ENCODE results near the gene PLET1. TPM values are rescaled to one million over a fixed set of nuclear protein-coding genes. Genes with fewer than 3 reads are reported as not detected.
A peak's percentile ranks its signal among the peaks of the same experiment; 100 is the strongest.

PLET1 gene
- total RNA-seq, 2 donors from 2014 or later = not detected

- Histone ChIP-seq H3K27me3 (replicated peaks; ENCODE audit: insufficient read depth) (no peaks in the 10 kb centered on the region), H3K36me3 (no peaks in the 10 kb centered on the region), H3K9me3 (no peaks in the 10 kb centered on the region), H3K27ac (peak overlapping the region in 1 of 2 donors; percentile 16), H3K4me3 (no peak overlapping the region), H3K4me1 (replicated peaks) (no peaks in the 10 kb centered on the region)
- WGBS = 30% methylated on average over 2 of the region's 2 CpGs
- no peak for TF ChIP-seq POLR2AphosphoS5 (IDR thresholded peaks at IDR 0.05)
- DNase-seq (ENCODE audit: low spot score) = no peak
- intact Hi-C loops (cut with DNase I) = loop anchor here (5.0 to 10.0 kb wide), 6 partner anchors 161 to 821 kb away; partner anchors contain the start of gene NCAM1
Observed at GRCh38 chr11:112293614-112294013, 33.0 kb upstream of the PLET1 start.

- Histone ChIP-seq H3K27ac (peak overlapping the region in 1 of 2 donors; percentile 16), H3K9me3 (no peaks in the 10 kb centered on the region), H3K4me3 (no peak overlapping the region), H3K4me1 (replicated peaks) (no peaks in the 10 kb centered on the region), H3K27me3 (replicated peaks; ENCODE audit: insufficient read depth) (no peaks in the 10 kb centered on the region), H3K36me3 (no peaks in the 10 kb centered on the region)
- intact Hi-C loops (cut with DNase I) = loop anchor here (5.0 to 10.0 kb wide), 6 partner anchors 162 to 822 kb away; partner anchors contain the start of gene NCAM1
- TF ChIP-seq POLR2A (IDR thresholded peaks at IDR 0.05) = no peak
- no peak for TF ChIP-seq POLR2AphosphoS5 (IDR thresholded peaks at IDR 0.05)
- TF ChIP-seq CTCF (IDR thresholded peaks at IDR 0.05) = no peak
- DNase-seq (ENCODE audit: low spot score) = peak; percentile 43
Observed at GRCh38 chr11:112292785-112293407, 32.2 kb upstream of the PLET1 start.

DNA sequence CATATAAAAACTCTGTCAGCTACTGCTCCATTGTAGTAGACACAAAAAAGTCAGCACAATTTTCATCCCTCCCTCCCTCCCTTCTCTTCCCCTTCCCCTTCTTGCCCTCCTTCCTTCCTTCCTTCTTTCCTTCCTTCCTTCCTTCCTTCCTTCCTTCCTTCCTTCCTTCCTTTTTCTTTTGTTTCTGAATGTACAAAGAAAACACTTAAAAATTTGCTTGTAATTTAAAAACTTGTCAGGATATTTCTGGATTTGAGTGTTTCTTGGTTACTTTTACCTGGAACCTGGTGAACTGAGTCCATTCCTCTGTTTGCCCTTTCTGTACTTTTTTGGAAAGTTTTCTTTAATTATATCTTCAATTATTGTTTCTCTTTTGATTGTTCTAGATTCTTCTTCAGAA lies 31.5 kb upstream of the PLET1 start:
- no peaks in the 10 kb centered on the region for H3K36me3 ChIP-seq
- DNase-seq (ENCODE audit: low spot score) = no peak
- H3K27me3 ChIP-seq (replicated peaks; ENCODE audit: insufficient read depth) = no peaks in the 10 kb centered on the region
- H3K4me3 ChIP-seq = no peak overlapping the region
- H3K27ac ChIP-seq = no peak overlapping the region
- no peaks in the 10 kb centered on the region for H3K9me3 ChIP-seq
- intact Hi-C loops (cut with DNase I) = loop anchor here (5.0 to 10.0 kb wide), 6 partner anchors 163 to 823 kb away; partner anchors contain the start of gene NCAM1
- no peaks in the 10 kb centered on the region for H3K4me1 ChIP-seq (replicated peaks)
- TF ChIP-seq POLR2A (IDR thresholded peaks at IDR 0.05) (no peak), POLR2AphosphoS5 (IDR thresholded peaks at IDR 0.05) (no peak), CTCF (IDR thresholded peaks at IDR 0.05) (no peak)

GRCh38 chr11:112291191-112291590 lies 30.5 kb upstream of the PLET1 start:
- no peak for DNase-seq (ENCODE audit: low spot score)
- intact Hi-C loops (cut with DNase I) = loop anchor here (5.0 to 10.0 kb wide), 6 partner anchors 164 to 824 kb away; partner anchors contain the start of gene NCAM1
- H3K9me3 ChIP-seq = no peaks in the 10 kb centered on the region
- H3K4me1 ChIP-seq (replicated peaks) = no peaks in the 10 kb centered on the region
- no peak overlapping the region for H3K27ac ChIP-seq
- TF ChIP-seq POLR2AphosphoS5 (IDR thresholded peaks at IDR 0.05) (no peak), POLR2A (IDR thresholded peaks at IDR 0.05) (no peak), CTCF (IDR thresholded peaks at IDR 0.05) (no peak)
- WGBS = 92% methylated on average over 6 of the region's 6 CpGs
- no peaks in the 10 kb centered on the region for H3K36me3 ChIP-seq
- H3K27me3 ChIP-seq (replicated peaks; ENCODE audit: insufficient read depth) = no peaks in the 10 kb centered on the region
- no peak overlapping the region for H3K4me3 ChIP-seq

- no peak for DNase-seq (ENCODE audit: low spot score)
- no peaks in the 10 kb centered on the region for H3K4me1 ChIP-seq (replicated peaks)
- no peaks in the 10 kb centered on the region for H3K9me3 ChIP-seq
- TF ChIP-seq POLR2AphosphoS5 (IDR thresholded peaks at IDR 0.05) (no peak), POLR2A (IDR thresholded peaks at IDR 0.05) (no peak), CTCF (IDR thresholded peaks at IDR 0.05) (no peak)
- peak overlapping the region; percentile 39 to 63 for H3K27ac ChIP-seq
- H3K27me3 ChIP-seq (replicated peaks; ENCODE audit: insufficient read depth) = no peaks in the 10 kb centered on the region
- peak overlapping the region; percentile 38 for H3K4me3 ChIP-seq
- 21% methylated on average over 4 of the region's 4 CpGs for WGBS
- H3K36me3 ChIP-seq = no peaks in the 10 kb centered on the region
- intact Hi-C loops (cut with DNase I) = loop anchor here (1.0 to 10.0 kb wide), 7 partner anchors 164 to 999 kb away; partner anchors contain the start of gene NCAM1
Observed at GRCh38 chr11:112290493-112290850, 29.8 kb upstream of the PLET1 start.

All from prostate gland (tissue), 2 donors.